Immature natural killer cell (primary cell): ENCODE results near the gene ENOX1. TPM values are rescaled to one million over a fixed set of nuclear protein-coding genes. Genes with fewer than 3 reads are reported as not detected.

Source experiments
- DNase-seq, 3 donors: peaks; one replicate each; pipeline ENCODE4 v3.0.0; 2022; ENCODE audit warnings: mixed read lengths in 1 of 3
- H3K27ac Mint-ChIP-seq, 6 donors: one replicate each; pipeline ENCODE4 v1.8.0; 2020; ENCODE audit warnings: mixed read lengths in 6 of 6, mild to moderate bottlenecking in 5 of 6, inconsistent platforms in 4 of 6, moderate library complexity in 3 of 6
- H3K27me3 Mint-ChIP-seq, 3 donors: one replicate each; pipeline ENCODE4 v1.8.0; 2020 to 2021; ENCODE audit warnings: low read depth in 3 of 3, mild to moderate bottlenecking in 3 of 3, mixed read lengths in 3 of 3, moderate library complexity in 3 of 3, inconsistent platforms in 1 of 3
- H3K36me3 Mint-ChIP-seq, 3 donors: one replicate each; pipeline ENCODE4 v1.8.0; 2020; ENCODE audit warnings: mixed read lengths in 3 of 3, inconsistent platforms in 2 of 3, mild to moderate bottlenecking in 2 of 3
- H3K4me1 Mint-ChIP-seq, 2 donors: one replicate each; pipeline ENCODE4 v1.8.0; 2020; ENCODE audit warnings: inconsistent platforms in 2 of 2, mild to moderate bottlenecking in 2 of 2, mixed read lengths in 2 of 2, moderate library complexity in 1 of 2
- H3K4me3 Mint-ChIP-seq, 5 donors: one replicate each; pipeline ENCODE4 v1.8.0; 2020; ENCODE audit warnings: mild to moderate bottlenecking in 5 of 5, mixed read lengths in 5 of 5, inconsistent platforms in 3 of 5, moderate library complexity in 3 of 5
- H3K9me3 Mint-ChIP-seq, 6 donors: one replicate each; pipeline ENCODE4 v1.8.0; 2020; ENCODE audit warnings: mild to moderate bottlenecking in 6 of 6, mixed read lengths in 6 of 6, inconsistent platforms in 4 of 6, moderate library complexity in 3 of 6
- polyA plus RNA-seq, 3 donors: library from polyadenylated mRNA; unstranded; fragments of 300-500 nt; fragmentation: Illumina TruSeq; gene quantifications; one replicate each; pipeline ENCODE4 v1.2.3, GENCODE V29; 2021

Gene ENOX1
- polyA plus RNA-seq, 3 donors from 2014 or later: not detected

GRCh38 chr13:43664700-43665191 lies 122.0 kb downstream of the ENOX1 start:
- Mint-ChIP-seq H3K27ac (no peak overlapping the region), H3K9me3 (no peaks in the 10 kb centered on the region)
- no peak for DNase-seq

GRCh38 chr13:43663474-43664090 lies 123.2 kb downstream of the ENOX1 start:
- H3K4me1 Mint-ChIP-seq: peaks cover 3 to 10% of the 10 kb centered on the region in 2 donors
- H3K27me3 Mint-ChIP-seq: peaks cover 3 to 6% (median 4%) of the 10 kb centered on the region in 3 donors
- no peak overlapping the region for H3K4me3 Mint-ChIP-seq
- DNase-seq: no peak
- H3K9me3 Mint-ChIP-seq: no peaks in the 10 kb centered on the region
- no peak overlapping the region for H3K27ac Mint-ChIP-seq
- no peaks in the 10 kb centered on the region for H3K36me3 Mint-ChIP-seq

More at GRCh38 chr13:43664700-43665191, 122.0 kb downstream of the ENOX1 start:
- H3K4me3 Mint-ChIP-seq: peak overlapping the region in 4 of 5 donors; percentile 18 to 46 (median 36)
- H3K27me3 Mint-ChIP-seq: peaks cover 2 to 6% (median 3%) of the 10 kb centered on the region in 3 donors
- H3K4me1 Mint-ChIP-seq: peaks cover 3 to 10% of the 10 kb centered on the region in 2 donors
- no peaks in the 10 kb centered on the region for H3K36me3 Mint-ChIP-seq

GRCh38 chr13:43662976-43663375 lies 123.8 kb downstream of the ENOX1 start:
- no peaks in the 10 kb centered on the region for H3K36me3 Mint-ChIP-seq
- peaks cover 3 to 6% (median 4%) of the 10 kb centered on the region in 3 donors for H3K27me3 Mint-ChIP-seq
- no peaks in the 10 kb centered on the region for H3K9me3 Mint-ChIP-seq

GRCh38 chr13:43661161-43661830 lies 125.5 kb downstream of the ENOX1 start:
- Mint-ChIP-seq H3K4me3 (no peak overlapping the region), H3K4me1 (peaks cover 3 to 10% of the 10 kb centered on the region in 2 donors), H3K9me3 (no peaks in the 10 kb centered on the region), H3K36me3 (no peaks in the 10 kb centered on the region), H3K27ac (no peak overlapping the region), H3K27me3 (peaks cover 3 to 6% (median 4%) of the 10 kb centered on the region in 3 donors)
- no peak for DNase-seq

More at GRCh38 chr13:43662976-43663375, 123.8 kb downstream of the ENOX1 start:
- Mint-ChIP-seq H3K27ac (no peak overlapping the region), H3K4me1 (peaks cover 3 to 10% of the 10 kb centered on the region in 2 donors), H3K4me3 (no peak overlapping the region)
- DNase-seq: no peak

GRCh38 chr13:43657485-43657884 lies 129.3 kb downstream of the ENOX1 start:
- DNase-seq: no peak
- Mint-ChIP-seq H3K4me1 (no peaks in the 10 kb centered on the region), H3K27ac (no peak overlapping the region), H3K9me3 (peaks cover 0 to 2% (median 0%) of the 10 kb centered on the region in 6 donors), H3K36me3 (no peaks in the 10 kb centered on the region), H3K27me3 (peaks cover 4 to 6% (median 5%) of the 10 kb centered on the region in 3 donors), H3K4me3 (no peak overlapping the region)

GRCh38 chr13:43653980-43654379 lies 132.8 kb downstream of the ENOX1 start:
- Mint-ChIP-seq H3K27me3 (peaks cover 0 to 4% (median 2%) of the 10 kb centered on the region in 3 donors), H3K9me3 (peaks cover 0 to 2% (median 0%) of the 10 kb centered on the region in 6 donors), H3K4me1 (no peaks in the 10 kb centered on the region), H3K4me3 (no peak overlapping the region), H3K27ac (no peak overlapping the region), H3K36me3 (no peaks in the 10 kb centered on the region)
- no peak for DNase-seq

- Mint-ChIP-seq H3K4me3 (no peak overlapping the region), H3K27me3 (peaks cover 0 to 4% (median 1%) of the 10 kb centered on the region in 3 donors), H3K9me3 (peaks cover 0 to 2% (median 0%) of the 10 kb centered on the region in 6 donors), H3K36me3 (no peaks in the 10 kb centered on the region), H3K27ac (no peak overlapping the region), H3K4me1 (no peaks in the 10 kb centered on the region)
- DNase-seq: no peak
These were observed 133.4 kb downstream of the ENOX1 start for GRCh38 chr13:43653395-43653794.

- peaks cover 0 to 4% (median 1%) of the 10 kb centered on the region in 3 donors for H3K27me3 Mint-ChIP-seq
- no peak overlapping the region for H3K4me3 Mint-ChIP-seq
- no peaks in the 10 kb centered on the region for H3K4me1 Mint-ChIP-seq
- H3K27ac Mint-ChIP-seq: no peak overlapping the region
- DNase-seq: no peak
- H3K9me3 Mint-ChIP-seq: peaks cover 0 to 2% (median 0%) of the 10 kb centered on the region in 6 donors
- no peaks in the 10 kb centered on the region for H3K36me3 Mint-ChIP-seq
These were observed 134.0 kb downstream of the ENOX1 start for GRCh38 chr13:43652760-43653159.

GRCh38 chr13:43650882-43651281 lies 135.9 kb downstream of the ENOX1 start:
- Mint-ChIP-seq H3K36me3 (no peaks in the 10 kb centered on the region), H3K27ac (no peak overlapping the region), H3K9me3 (peaks cover 0 to 2% (median 0%) of the 10 kb centered on the region in 6 donors), H3K27me3 (peaks cover 0 to 4% (median 1%) of the 10 kb centered on the region in 3 donors), H3K4me1 (no peaks in the 10 kb centered on the region), H3K4me3 (no peak overlapping the region)
- DNase-seq: no peak

- Mint-ChIP-seq H3K9me3 (peaks cover 0 to 1% (median 0%) of the 10 kb centered on the region in 6 donors), H3K27ac (no peak overlapping the region), H3K36me3 (no peaks in the 10 kb centered on the region), H3K4me3 (no peak overlapping the region), H3K4me1 (no peaks in the 10 kb centered on the region), H3K27me3 (peaks cover 0 to 1% (median 0%) of the 10 kb centered on the region in 3 donors)
- no peak for DNase-seq
These were observed 138.0 kb downstream of the ENOX1 start for GRCh38 chr13:43648733-43649132.

- DNase-seq: no peak
- Mint-ChIP-seq H3K4me1 (no peaks in the 10 kb centered on the region), H3K27ac (no peak overlapping the region), H3K36me3 (no peaks in the 10 kb centered on the region), H3K9me3 (no peaks in the 10 kb centered on the region), H3K4me3 (no peak overlapping the region), H3K27me3 (no peaks in the 10 kb centered on the region)
These were observed 139.3 kb downstream of the ENOX1 start for GRCh38 chr13:43647471-43647870.

- Mint-ChIP-seq H3K9me3 (no peaks in the 10 kb centered on the region), H3K36me3 (no peaks in the 10 kb centered on the region), H3K4me3 (no peak overlapping the region), H3K27ac (no peak overlapping the region), H3K4me1 (no peaks in the 10 kb centered on the region), H3K27me3 (peaks cover 0 to 4% (median 0%) of the 10 kb centered on the region in 3 donors)
- no peak for DNase-seq
These were observed 146.3 kb downstream of the ENOX1 start for GRCh38 chr13:43640476-43640875.

GRCh38 chr13:43631106-43631505 lies 155.7 kb downstream of the ENOX1 start:
- H3K27me3 Mint-ChIP-seq: peaks cover 1 to 5% (median 5%) of the 10 kb centered on the region in 3 donors
- no peak for DNase-seq
- H3K27ac Mint-ChIP-seq: no peak overlapping the region
- H3K4me1 Mint-ChIP-seq: no peaks in the 10 kb centered on the region
- H3K36me3 Mint-ChIP-seq: peaks cover 0 to 4% (median 0%) of the 10 kb centered on the region in 3 donors
- H3K4me3 Mint-ChIP-seq: no peak overlapping the region
- peaks cover 0 to 6% (median under 1%) of the 10 kb centered on the region in 6 donors for H3K9me3 Mint-ChIP-seq
